ENCODE data around the gene AKR1D1.

- no peak for TF ChIP-seq POLR2A (IDR thresholded peaks at IDR 0.05; ENCODE audit: low read depth, low read length)
- TF ChIP-seq, protein P1, sequence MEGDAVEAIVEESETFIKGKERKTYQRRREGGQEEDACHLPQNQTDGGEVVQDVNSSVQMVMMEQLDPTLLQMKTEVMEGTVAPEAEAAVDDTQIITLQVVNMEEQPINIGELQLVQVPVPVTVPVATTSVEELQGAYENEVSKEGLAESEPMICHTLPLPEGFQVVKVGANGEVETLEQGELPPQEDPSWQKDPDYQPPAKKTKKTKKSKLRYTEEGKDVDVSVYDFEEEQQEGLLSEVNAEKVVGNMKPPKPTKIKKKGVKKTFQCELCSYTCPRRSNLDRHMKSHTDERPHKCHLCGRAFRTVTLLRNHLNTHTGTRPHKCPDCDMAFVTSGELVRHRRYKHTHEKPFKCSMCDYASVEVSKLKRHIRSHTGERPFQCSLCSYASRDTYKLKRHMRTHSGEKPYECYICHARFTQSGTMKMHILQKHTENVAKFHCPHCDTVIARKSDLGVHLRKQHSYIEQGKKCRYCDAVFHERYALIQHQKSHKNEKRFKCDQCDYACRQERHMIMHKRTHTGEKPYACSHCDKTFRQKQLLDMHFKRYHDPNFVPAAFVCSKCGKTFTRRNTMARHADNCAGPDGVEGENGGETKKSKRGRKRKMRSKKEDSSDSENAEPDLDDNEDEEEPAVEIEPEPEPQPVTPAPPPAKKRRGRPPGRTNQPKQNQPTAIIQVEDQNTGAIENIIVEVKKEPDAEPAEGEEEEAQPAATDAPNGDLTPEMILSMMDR (IDR thresholded peaks at IDR 0.05; ENCODE audit: extremely low read depth in 1 of 2, insufficient read depth in 1 of 2, low read depth in 1 of 2, low read length in 2 of 2), result no peak
- TF ChIP-seq FOS (IDR thresholded peaks at IDR 0.05; ENCODE audit: borderline replicate concordance, insufficient read depth, low read length), result no peak
- no peak for TF ChIP-seq EZH2 (IDR thresholded peaks at IDR 0.05; ENCODE audit: borderline replicate concordance, low read depth, low read length, severe bottlenecking)
- TF ChIP-seq POLR2AphosphoS5 (IDR thresholded peaks at IDR 0.05; ENCODE audit: insufficient read depth, low read depth, low read length), result no peak
- no peak for TF ChIP-seq JUN (IDR thresholded peaks at IDR 0.05; ENCODE audit: borderline replicate concordance, insufficient read depth, insufficient read length, low read depth)
- TF ChIP-seq MAX (IDR thresholded peaks at IDR 0.05; ENCODE audit: insufficient read depth, insufficient read length), result no peak
- TF ChIP-seq MYC (IDR thresholded peaks at IDR 0.05; ENCODE audit: low read depth, low read length), result no peak
These were observed at the start of gene AKR1D1 for GRCh38 chr7:138076196-138076595.
